Naive B cell (primary cell): ENCODE data around the gene AGT. TPM values are rescaled to one million over a fixed set of nuclear protein-coding genes. Genes with fewer than 3 reads are reported as not detected.

Experiments
- ATAC-seq, 2 donors: fragments of 150-1000 bp; cut with Tn5 transposase; 2 replicates each; pipeline ENCODE4 v1.10.0; 2021; ENCODE audit warnings: low read depth in 2 of 2, mild to moderate bottlenecking in 2 of 2, moderate library complexity in 2 of 2
- DNase-seq: peaks from one replicate; pipeline ENCODE4 v3.0.0; 2022
- H3K27ac Mint-ChIP-seq, 6 donors: one replicate each; pipeline ENCODE4 v1.8.0; 2020 to 2022; ENCODE audit warnings: mild to moderate bottlenecking in 6 of 6, mixed read lengths in 6 of 6, moderate library complexity in 5 of 6, inconsistent platforms in 2 of 6
- H3K27me3 Mint-ChIP-seq, 3 donors: one replicate each; pipeline ENCODE4 v1.8.0; 2021 to 2022; ENCODE audit warnings: mixed read lengths in 3 of 3, mild to moderate bottlenecking in 1 of 3
- H3K36me3 Mint-ChIP-seq, 2 donors: one replicate each; pipeline ENCODE4 v1.8.0; 2020 to 2022; ENCODE audit warnings: mixed read lengths in 2 of 2, inconsistent platforms in 1 of 2, mild to moderate bottlenecking in 1 of 2
- H3K4me1 Mint-ChIP-seq, 3 donors: one replicate each; pipeline ENCODE4 v1.8.0; 2020 to 2022; ENCODE audit warnings: mixed read lengths in 3 of 3, inconsistent platforms in 1 of 3, mild to moderate bottlenecking in 1 of 3, moderate library complexity in 1 of 3
- H3K4me3 Mint-ChIP-seq, 8 donors: one replicate each; pipeline ENCODE4 v1.8.0; 2020 to 2022; ENCODE audit warnings: mild to moderate bottlenecking in 8 of 8, mixed read lengths in 8 of 8, moderate library complexity in 8 of 8, inconsistent platforms in 2 of 8
- H3K9me3 Mint-ChIP-seq, 7 donors: one replicate each; pipeline ENCODE4 v1.8.0; 2020 to 2022; ENCODE audit warnings: mixed read lengths in 7 of 7, mild to moderate bottlenecking in 5 of 7, inconsistent platforms in 2 of 7, moderate library complexity in 1 of 7
- polyA plus RNA-seq, 6 donors: library from polyadenylated mRNA; unstranded; fragments of 300-500 nt; fragmentation: Illumina TruSeq; gene quantifications; one replicate each; pipeline ENCODE4 v1.2.3, GENCODE V29; 2021; ENCODE audit warnings: low read depth in 6 of 6

AGT gene
- polyA plus RNA-seq, 6 donors from 2014 or later: not detected

- H3K4me1 Mint-ChIP-seq: peaks cover 11 to 23% (median 12%) of the 10 kb centered on the region in 3 donors
- no peaks in the 10 kb centered on the region for H3K36me3 Mint-ChIP-seq
- H3K27me3 Mint-ChIP-seq: peaks cover 0 to 4% (median 3%) of the 10 kb centered on the region in 3 donors
- no peak for DNase-seq
- H3K4me3 Mint-ChIP-seq: no peak overlapping the region
- peaks cover 0 to 2% (median 0%) of the 10 kb centered on the region in 7 donors for H3K9me3 Mint-ChIP-seq
- no peak overlapping the region for H3K27ac Mint-ChIP-seq
- ATAC-seq: no peak
Observed at GRCh38 chr1:230750576-230750975, 36.7 kb upstream of the AGT start.

- Mint-ChIP-seq H3K36me3 (no peaks in the 10 kb centered on the region), H3K27me3 (peaks cover 0 to 8% (median 0%) of the 10 kb centered on the region in 3 donors), H3K4me1 (peaks cover 11 to 23% (median 12%) of the 10 kb centered on the region in 3 donors), H3K4me3 (peak overlapping the region in 1 of 8 donors; percentile 22), H3K27ac (peak overlapping the region in 1 of 6 donors; percentile 82), H3K9me3 (peaks cover 0 to 2% (median 0%) of the 10 kb centered on the region in 7 donors)
- DNase-seq: no peak
- no peak for ATAC-seq
Observed at GRCh38 chr1:230749635-230750034, 35.7 kb upstream of the AGT start.

GRCh38 chr1:230749150-230749549 lies 35.2 kb upstream of the AGT start:
- ATAC-seq (peak; percentile 27 to 35), DNase-seq (no peak)
- H3K27me3 Mint-ChIP-seq: peaks cover 0 to 8% (median 0%) of the 10 kb centered on the region in 3 donors
- peak overlapping the region in 4 of 8 donors; percentile 17 to 56 (median 36) for H3K4me3 Mint-ChIP-seq
- peaks cover 0 to 2% (median 0%) of the 10 kb centered on the region in 7 donors for H3K9me3 Mint-ChIP-seq
- peak overlapping the region in 2 of 6 donors; percentile 30 to 72 for H3K27ac Mint-ChIP-seq
- H3K36me3 Mint-ChIP-seq: no peaks in the 10 kb centered on the region
- H3K4me1 Mint-ChIP-seq: peaks cover 11 to 23% (median 12%) of the 10 kb centered on the region in 3 donors

- no peak for DNase-seq
- H3K9me3 Mint-ChIP-seq: peaks cover 0 to 2% (median 0%) of the 10 kb centered on the region in 7 donors
- H3K27me3 Mint-ChIP-seq: peaks cover 0 to 12% (median 0%) of the 10 kb centered on the region in 3 donors
- H3K36me3 Mint-ChIP-seq: no peaks in the 10 kb centered on the region
- H3K4me3 Mint-ChIP-seq: no peak overlapping the region
- ATAC-seq: no peak
- peaks cover 6 to 15% (median 8%) of the 10 kb centered on the region in 3 donors for H3K4me1 Mint-ChIP-seq
- H3K27ac Mint-ChIP-seq: peak overlapping the region in 1 of 6 donors; percentile 37
Observed at GRCh38 chr1:230747890-230748800, 34.2 kb upstream of the AGT start.

- ATAC-seq (no peak), DNase-seq (no peak)
- Mint-ChIP-seq H3K27me3 (peaks cover 0 to 15% (median 0%) of the 10 kb centered on the region in 3 donors), H3K4me1 (peaks cover 6 to 11% (median 8%) of the 10 kb centered on the region in 3 donors), H3K4me3 (no peak within 1 kb of the TSS), H3K27ac (no peak within 1 kb of the TSS), H3K36me3 (no peaks in the 10 kb centered on the region), H3K9me3 (peaks cover 0 to 2% (median 0%) of the 10 kb centered on the region in 7 donors)
Observed at GRCh38 chr1:230747127-230747730, 33.3 kb upstream of the AGT start, which contains the start of gene CAPN9. Gene CAPN9 (plus strand): TSS chr1:230747388. CDS start chr1:230747497, 109 bp downstream.

GRCh38 chr1:230746617-230747016 lies 32.7 kb upstream of the AGT start:
- Mint-ChIP-seq H3K4me1 (peaks cover 6 to 11% (median 8%) of the 10 kb centered on the region in 3 donors), H3K9me3 (peaks cover 0 to 2% (median 0%) of the 10 kb centered on the region in 7 donors), H3K27me3 (peaks cover 0 to 15% (median under 1%) of the 10 kb centered on the region in 3 donors), H3K4me3 (no peak overlapping the region), H3K36me3 (no peaks in the 10 kb centered on the region), H3K27ac (no peak overlapping the region)
- ATAC-seq (no peak), DNase-seq (no peak)

GRCh38 chr1:230745071-230745470 lies 31.1 kb upstream of the AGT start:
- DNase-seq (no peak), ATAC-seq (no peak)
- Mint-ChIP-seq H3K27me3 (peaks cover 12 to 29% (median 15%) of the 10 kb centered on the region in 3 donors), H3K27ac (no peak overlapping the region), H3K36me3 (no peaks in the 10 kb centered on the region), H3K4me1 (peaks cover 6 to 11% (median 8%) of the 10 kb centered on the region in 3 donors), H3K9me3 (peaks cover 0 to 2% (median 0%) of the 10 kb centered on the region in 7 donors), H3K4me3 (no peak overlapping the region)

GRCh38 chr1:230744382-230744781 lies 30.5 kb upstream of the AGT start:
- Mint-ChIP-seq H3K4me3 (no peak overlapping the region), H3K36me3 (no peaks in the 10 kb centered on the region), H3K4me1 (peaks cover 6 to 8% (median 7%) of the 10 kb centered on the region in 3 donors), H3K27ac (peak overlapping the region in 1 of 6 donors; percentile 38), H3K27me3 (peaks cover 12 to 36% (median 21%) of the 10 kb centered on the region in 3 donors), H3K9me3 (peaks cover 0 to 2% (median 0%) of the 10 kb centered on the region in 7 donors)
- no peak for DNase-seq
- no peak for ATAC-seq

- DNase-seq (no peak), ATAC-seq (no peak)
- H3K4me3 Mint-ChIP-seq: no peak overlapping the region
- H3K27me3 Mint-ChIP-seq: peaks cover 12 to 38% (median 26%) of the 10 kb centered on the region in 3 donors
- H3K4me1 Mint-ChIP-seq: peaks cover 3 to 4% (median 4%) of the 10 kb centered on the region in 3 donors
- peaks cover 0 to 2% (median 0%) of the 10 kb centered on the region in 7 donors for H3K9me3 Mint-ChIP-seq
- H3K27ac Mint-ChIP-seq: no peak overlapping the region
- H3K36me3 Mint-ChIP-seq: no peaks in the 10 kb centered on the region
Observed at GRCh38 chr1:230743899-230744298, 30.0 kb upstream of the AGT start.

GRCh38 chr1:230739564-230740290 lies 25.8 kb upstream of the AGT start:
- peaks cover 0 to 13% (median 7%) of the 10 kb centered on the region in 7 donors for H3K9me3 Mint-ChIP-seq
- H3K27ac Mint-ChIP-seq: no peak overlapping the region
- H3K27me3 Mint-ChIP-seq: peaks cover 12 to 67% (median 50%) of the 10 kb centered on the region in 3 donors
- no peak for ATAC-seq
- DNase-seq: no peak
- no peaks in the 10 kb centered on the region for H3K4me1 Mint-ChIP-seq
- H3K4me3 Mint-ChIP-seq: no peak overlapping the region
- H3K36me3 Mint-ChIP-seq: peaks cover 0 to 7% of the 10 kb centered on the region in 2 donors

- Mint-ChIP-seq H3K27me3 (peaks cover 12 to 59% (median 51%) of the 10 kb centered on the region in 3 donors), H3K9me3 (peaks cover 0 to 13% (median 7%) of the 10 kb centered on the region in 7 donors), H3K36me3 (peaks cover 0 to 7% of the 10 kb centered on the region in 2 donors), H3K27ac (no peak overlapping the region), H3K4me1 (no peaks in the 10 kb centered on the region), H3K4me3 (no peak overlapping the region)
- ATAC-seq: no peak
- DNase-seq: no peak
Observed at GRCh38 chr1:230737622-230738262, 23.8 kb upstream of the AGT start.

GRCh38 chr1:230735447-230735846 lies 21.5 kb upstream of the AGT start:
- Mint-ChIP-seq H3K4me1 (no peaks in the 10 kb centered on the region), H3K4me3 (no peak overlapping the region)

More at GRCh38 chr1:230735447-230735846, 21.5 kb upstream of the AGT start:
- peaks cover 0 to 13% (median 7%) of the 10 kb centered on the region in 7 donors for H3K9me3 Mint-ChIP-seq
- DNase-seq: no peak
- ATAC-seq: no peak
- peaks cover 8 to 59% (median 54%) of the 10 kb centered on the region in 3 donors for H3K27me3 Mint-ChIP-seq
- no peak overlapping the region for H3K27ac Mint-ChIP-seq
- H3K36me3 Mint-ChIP-seq: peaks cover 0 to 7% of the 10 kb centered on the region in 2 donors
